Panc1 (cell line): Measurements from ENCODE around the gene POU2F1.

Experiments
- POLR2AphosphoS5 ChIP-seq: IDR thresholded peaks from 2 replicates; pipeline ENCODE4 v1.6.1; 2012; ENCODE audit warnings: mild to moderate bottlenecking, low read depth, low read length, moderate library complexity
- SIN3A ChIP-seq: IDR thresholded peaks from 2 replicates; pipeline ENCODE4 v1.6.1; 2012; ENCODE audit warnings: low read depth, mild to moderate bottlenecking, low read length, moderate library complexity, borderline replicate concordance; ENCODE audit not compliant: insufficient read depth
- TF ChIP-seq, protein P1 (sequence below): fragments of 450-650 bp; IDR thresholded peaks from 2 replicates; pipeline ENCODE4 v1.5.1; 2017; ENCODE audit warnings: mild to moderate bottlenecking
- TF ChIP-seq, protein P2 (sequence below), 2 experiments: IDR thresholded peaks; 2 replicates each; pipeline ENCODE4 v1.6.1; 2011 to 2012; ENCODE audit warnings: low read depth in 2 of 2, control low read depth in 1 of 2, low read length in 1 of 2, mild to moderate bottlenecking in 1 of 2, moderate library complexity in 1 of 2; ENCODE audit not compliant: insufficient read depth in 1 of 2

GRCh38 chr1:167465018-167465417, 244.3 kb downstream of the POU2F1 start:
- TF ChIP-seq, protein P1, sequence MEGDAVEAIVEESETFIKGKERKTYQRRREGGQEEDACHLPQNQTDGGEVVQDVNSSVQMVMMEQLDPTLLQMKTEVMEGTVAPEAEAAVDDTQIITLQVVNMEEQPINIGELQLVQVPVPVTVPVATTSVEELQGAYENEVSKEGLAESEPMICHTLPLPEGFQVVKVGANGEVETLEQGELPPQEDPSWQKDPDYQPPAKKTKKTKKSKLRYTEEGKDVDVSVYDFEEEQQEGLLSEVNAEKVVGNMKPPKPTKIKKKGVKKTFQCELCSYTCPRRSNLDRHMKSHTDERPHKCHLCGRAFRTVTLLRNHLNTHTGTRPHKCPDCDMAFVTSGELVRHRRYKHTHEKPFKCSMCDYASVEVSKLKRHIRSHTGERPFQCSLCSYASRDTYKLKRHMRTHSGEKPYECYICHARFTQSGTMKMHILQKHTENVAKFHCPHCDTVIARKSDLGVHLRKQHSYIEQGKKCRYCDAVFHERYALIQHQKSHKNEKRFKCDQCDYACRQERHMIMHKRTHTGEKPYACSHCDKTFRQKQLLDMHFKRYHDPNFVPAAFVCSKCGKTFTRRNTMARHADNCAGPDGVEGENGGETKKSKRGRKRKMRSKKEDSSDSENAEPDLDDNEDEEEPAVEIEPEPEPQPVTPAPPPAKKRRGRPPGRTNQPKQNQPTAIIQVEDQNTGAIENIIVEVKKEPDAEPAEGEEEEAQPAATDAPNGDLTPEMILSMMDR = no peak
- TF ChIP-seq POLR2AphosphoS5 (no peak), SIN3A (no peak)
- TF ChIP-seq, protein P2, sequence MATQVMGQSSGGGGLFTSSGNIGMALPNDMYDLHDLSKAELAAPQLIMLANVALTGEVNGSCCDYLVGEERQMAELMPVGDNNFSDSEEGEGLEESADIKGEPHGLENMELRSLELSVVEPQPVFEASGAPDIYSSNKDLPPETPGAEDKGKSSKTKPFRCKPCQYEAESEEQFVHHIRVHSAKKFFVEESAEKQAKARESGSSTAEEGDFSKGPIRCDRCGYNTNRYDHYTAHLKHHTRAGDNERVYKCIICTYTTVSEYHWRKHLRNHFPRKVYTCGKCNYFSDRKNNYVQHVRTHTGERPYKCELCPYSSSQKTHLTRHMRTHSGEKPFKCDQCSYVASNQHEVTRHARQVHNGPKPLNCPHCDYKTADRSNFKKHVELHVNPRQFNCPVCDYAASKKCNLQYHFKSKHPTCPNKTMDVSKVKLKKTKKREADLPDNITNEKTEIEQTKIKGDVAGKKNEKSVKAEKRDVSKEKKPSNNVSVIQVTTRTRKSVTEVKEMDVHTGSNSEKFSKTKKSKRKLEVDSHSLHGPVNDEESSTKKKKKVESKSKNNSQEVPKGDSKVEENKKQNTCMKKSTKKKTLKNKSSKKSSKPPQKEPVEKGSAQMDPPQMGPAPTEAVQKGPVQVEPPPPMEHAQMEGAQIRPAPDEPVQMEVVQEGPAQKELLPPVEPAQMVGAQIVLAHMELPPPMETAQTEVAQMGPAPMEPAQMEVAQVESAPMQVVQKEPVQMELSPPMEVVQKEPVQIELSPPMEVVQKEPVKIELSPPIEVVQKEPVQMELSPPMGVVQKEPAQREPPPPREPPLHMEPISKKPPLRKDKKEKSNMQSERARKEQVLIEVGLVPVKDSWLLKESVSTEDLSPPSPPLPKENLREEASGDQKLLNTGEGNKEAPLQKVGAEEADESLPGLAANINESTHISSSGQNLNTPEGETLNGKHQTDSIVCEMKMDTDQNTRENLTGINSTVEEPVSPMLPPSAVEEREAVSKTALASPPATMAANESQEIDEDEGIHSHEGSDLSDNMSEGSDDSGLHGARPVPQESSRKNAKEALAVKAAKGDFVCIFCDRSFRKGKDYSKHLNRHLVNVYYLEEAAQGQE (IDR thresholded peaks at IDR 0.05; ENCODE audit: insufficient read depth in 1 of 2, low read depth in 2 of 2, low read length in 1 of 2) = no peak
